Endothelial cell of umbilical vein (primary cell): Measurements from ENCODE around the gene ATP2C2. TPM values are rescaled to one million over a fixed set of nuclear protein-coding genes. Genes with fewer than 3 reads are reported as not detected.

Experiments
- BruUV-seq: library from RNA; stranded (reverse); fragments of 400-500 nt; replicated peaks from 2 replicates; lab custom pipeline; 2021; lab: Mats Ljungman, UMichigan
- CTCF ChIA-PET: fragments of 300-600, 350-600 bp; sonication (Branson Sonifier 250); formaldehyde crosslinking; loops from one replicate; lab custom pipeline; 2021; ENCODE audit warnings: antibody characterized with exemption, inconsistent platforms; lab: Charles Lee
- POLR2A ChIA-PET: fragments of 300-600, 350-600 bp; sonication (Branson Sonifier 250); formaldehyde crosslinking; loops from one replicate; lab custom pipeline; 2021; ENCODE audit warnings: antibody characterized with exemption, inconsistent platforms; lab: Charles Lee
- DNase-seq: peaks from one replicate; pipeline ENCODE4 v3.0.0-alpha.2; 2011; ENCODE audit warnings: low read depth, low spot score
- FAIRE-seq: peaks from 2 replicates; lab custom pipeline; 2011; peaks lifted over from hg19 to GRCh38; lab: Jason Lieb, UNC
- H2AFZ ChIP-seq: 2 replicates; pipeline ENCODE4 v1.6.0; 2012; ENCODE audit warnings: low read depth, low read length, control low read depth, inconsistent platforms
- H3K27ac ChIP-seq: 2 replicates; pipeline ENCODE4 v1.5.1; 2011; ENCODE audit warnings: low read depth, mild to moderate bottlenecking, control low read depth, low read length, moderate library complexity; ENCODE audit not compliant: insufficient read depth
- H3K27me3 ChIP-seq, 2 experiments: 2 replicates each; pipeline versions ENCODE4 v1.6.0 to v1.6.1; 2011; ENCODE audit warnings: low read length in 2 of 2, mixed read lengths in 1 of 2; ENCODE audit not compliant: control insufficient read depth in 2 of 2, insufficient read depth in 2 of 2
- H3K36me3 ChIP-seq, 2 experiments: 2 replicates in 1 of 2; 3 replicates in 1 of 2; pipeline ENCODE4 v1.5.1; 2011; ENCODE audit warnings: low read length in 2 of 2, mild to moderate bottlenecking in 1 of 2, moderate library complexity in 1 of 2; ENCODE audit not compliant: control insufficient read depth in 2 of 2, insufficient read depth in 2 of 2; ENCODE audit errors: extremely low read depth in 1 of 2
- H3K4me1 ChIP-seq: 3 replicates; pipeline ENCODE4 v1.5.1; 2011; ENCODE audit warnings: mild to moderate bottlenecking, low read length; ENCODE audit not compliant: control insufficient read depth, insufficient read depth; ENCODE audit errors: extremely low read depth
- H3K4me2 ChIP-seq: 2 replicates; pipeline ENCODE4 v1.6.1; 2011; ENCODE audit warnings: low read length, control low read depth, mixed read lengths; ENCODE audit not compliant: insufficient read depth
- H3K4me3 ChIP-seq, 3 experiments: fragments of 200-600 bp in 1 of 3; sonication (generic), shearing (Covaris generic) in 1 of 3; replicated peaks in 1 of 3; 2 replicates each; pipeline ENCODE4 v1.5.1; 2011 to 2016; ENCODE audit warnings: control low read depth in 3 of 3, low read length in 3 of 3, mild to moderate bottlenecking in 2 of 3, inconsistent platforms in 1 of 3, low read depth in 1 of 3, moderate library complexity in 1 of 3; ENCODE audit not compliant: insufficient read depth in 1 of 3
- H3K79me2 ChIP-seq: 2 replicates; pipeline ENCODE4 v1.6.0; 2012; ENCODE audit warnings: low read length, inconsistent platforms; ENCODE audit not compliant: control insufficient read depth, insufficient read depth
- H3K9ac ChIP-seq: replicated peaks from 2 replicates; pipeline ENCODE3; 2011; ENCODE audit warnings: low read length, control low read depth; ENCODE audit not compliant: insufficient read depth; ENCODE audit errors: extremely low read depth
- H3K9me1 ChIP-seq: replicated peaks from 3 replicates; pipeline ENCODE4 v1.6.0; 2011; ENCODE audit warnings: mild to moderate bottlenecking, low read length; ENCODE audit not compliant: control insufficient read depth, insufficient read depth; ENCODE audit errors: extremely low read depth
- H3K9me3 ChIP-seq: replicated peaks from 2 replicates; pipeline ENCODE4 v1.5.1; 2012; ENCODE audit warnings: low read length, inconsistent platforms; ENCODE audit not compliant: control insufficient read depth, insufficient read depth
- H4K20me1 ChIP-seq: replicated peaks from 2 replicates; pipeline ENCODE3; 2011; ENCODE audit warnings: mild to moderate bottlenecking, low read length; ENCODE audit not compliant: control insufficient read depth, insufficient read depth; ENCODE audit errors: extremely low read depth
- CTCF ChIP-seq, 2 donors: IDR thresholded peaks; 1 replicate in 1 of 2; 2 replicates in 1 of 2; pipeline ENCODE4 v1.5.1; 2011; ENCODE audit warnings: low read length in 2 of 2, mild to moderate bottlenecking in 2 of 2, moderate library complexity in 2 of 2, control low read depth in 1 of 2, inconsistent platforms in 1 of 2, low read depth in 1 of 2; ENCODE audit not compliant: insufficient read depth in 1 of 2; ENCODE audit errors: extremely low read depth in 1 of 2
- EZH2 ChIP-seq: IDR thresholded peaks from 2 replicates; pipeline ENCODE4 v1.6.1; 2012; ENCODE audit warnings: borderline replicate concordance, low read depth, mild to moderate bottlenecking, moderate library complexity, low read length, inconsistent platforms; ENCODE audit not compliant: severe bottlenecking
- FOS ChIP-seq: IDR thresholded peaks from 2 replicates; pipeline ENCODE4 v1.6.1; 2011; ENCODE audit warnings: mild to moderate bottlenecking, low read length, moderate library complexity, borderline replicate concordance; ENCODE audit not compliant: insufficient read depth
- GATA2 ChIP-seq: IDR thresholded peaks from 2 replicates; pipeline ENCODE4 v1.7.0; 2011; ENCODE audit warnings: low read depth, mild to moderate bottlenecking, moderate library complexity, mixed read lengths, low read length; ENCODE audit not compliant: insufficient read length, insufficient read depth
- JUN ChIP-seq: IDR thresholded peaks from 2 replicates; pipeline ENCODE4 v1.6.1; 2011; ENCODE audit warnings: borderline replicate concordance, low read depth; ENCODE audit not compliant: insufficient read length, insufficient read depth
- MAX ChIP-seq: IDR thresholded peaks from 2 replicates; pipeline ENCODE4 v1.6.1; 2011; ENCODE audit not compliant: insufficient read depth, insufficient read length
- MYC ChIP-seq: IDR thresholded peaks from one replicate; pipeline ENCODE4 v1.6.1; 2011; ENCODE audit warnings: mild to moderate bottlenecking, low read depth, low read length
- POLR2A ChIP-seq: IDR thresholded peaks from 2 replicates; pipeline ENCODE4 v1.6.1; 2012; ENCODE audit warnings: low read depth, mild to moderate bottlenecking, control low read depth, low read length
- POLR2AphosphoS5 ChIP-seq: IDR thresholded peaks from 2 replicates; pipeline ENCODE4 v1.6.1; 2012; ENCODE audit warnings: low read depth, mild to moderate bottlenecking, control low read depth, low read length, moderate library complexity; ENCODE audit not compliant: insufficient read depth
- dilution Hi-C: fragments of 300-500 bp; cut with MboI; formaldehyde crosslinking; loops from one replicate; pipeline ENCODE4 v1.15.0; 2019; ENCODE audit warnings: low sequenced_read_pairs; ENCODE audit not compliant: extremely low pct_ligation_motif_present
- intact Hi-C: fragments of 100-400 bp; cut with micrococcal nuclease; formaldehyde crosslinking; loops from one replicate; pipeline ENCODE4 v1.10.0; 2022
- polyA plus RNA-seq, 4 experiments: library from polyadenylated mRNA; depleted of rRNA in 3 of 4; stranded (reverse) in 3 of 4; unstranded in 1 of 4; fragments of >200 nt; gene quantifications; 2 replicates each; pipeline versions ENCODE4 v1.2.1 to v1.2.3, GENCODE V29; 2011 to 2012; ENCODE audit warnings: missing spikeins in 1 of 4
- total RNA-seq: library from RNA; stranded (reverse); gene quantifications from 2 replicates; pipeline ENCODE4 v1.2.3, GENCODE V29; 2021

The ATP2C2 gene
- total and polyA plus RNA-seq, 2 donors (not counting 3 experiments of a cell fraction or from before 2014, with no cell fraction given): not detected

- no peak overlapping the region for H3K9ac ChIP-seq
- H3K4me1 ChIP-seq: no peaks in the 10 kb centered on the region
- CTCF ChIA-PET: interaction anchor here (1.2 kb wide), 1 partner anchor 9 kb away, joined by 3 read pairs; no protein-coding TSS in a partner anchor
- H3K27ac ChIP-seq: no peak overlapping the region
- no peaks in the 10 kb centered on the region for H3K9me1 ChIP-seq
- H3K4me2 ChIP-seq: no peak overlapping the region
- H3K79me2 ChIP-seq: no peaks in the 10 kb centered on the region
- no peaks in the 10 kb centered on the region for H4K20me1 ChIP-seq
- BruUV-seq: no TSS peak
- DNase-seq (no peak), FAIRE-seq (no peak)
- no peak overlapping the region for H2AFZ ChIP-seq
- no peaks in the 10 kb centered on the region for H3K27me3 ChIP-seq
- intact Hi-C loops: no loop called here
- dilution Hi-C loops: no loop called here
- POLR2A ChIA-PET: no interaction called here
- H3K36me3 ChIP-seq: peaks cover 0 to 2% of the 10 kb centered on the region in 2 experiments
- no peaks in the 10 kb centered on the region for H3K9me3 ChIP-seq
- no peak for TF ChIP-seq JUN
- TF ChIP-seq EZH2: no peak
- no peak for TF ChIP-seq POLR2A
- TF ChIP-seq POLR2AphosphoS5: no peak
- no peak for TF ChIP-seq CTCF (IDR thresholded peaks at IDR 0.05; ENCODE audit: extremely low read depth in 1 of 2, insufficient read depth in 1 of 2, low read depth in 1 of 2, low read length in 2 of 2)
- no peak for TF ChIP-seq FOS
- no peak for TF ChIP-seq MAX
- TF ChIP-seq MYC: no peak
- no peak for TF ChIP-seq GATA2
- no peak overlapping the region for H3K4me3 ChIP-seq
Observed at GRCh38 chr16:84460406-84461028, 92.2 kb downstream of the ATP2C2 start.
